Stomach (tissue), 9 donors: Measurements from ENCODE around the gene SLC22A4. TPM values are rescaled to one million over a fixed set of nuclear protein-coding genes. Genes with fewer than 3 reads are reported as not detected.

Experiments used
- DNase-seq, 2 donors: peaks; one replicate each; pipeline versions ENCODE4 v3.0.0 to v3.0.0-alpha.2; 2013 to 2019
- H3K27ac ChIP-seq, 5 donors: fragments of 200-600 bp in 4 of 5; sonication (generic) in 4 of 5; one replicate each; pipeline ENCODE4 v1.5.1; 2013 to 2019; ENCODE audit warnings: mild to moderate bottlenecking in 1 of 5, moderate library complexity in 1 of 5
- H3K27me3 ChIP-seq, 3 donors: fragments of 200-600 bp; sonication (generic); one replicate each; pipeline ENCODE4 v1.5.1; 2017 to 2019; ENCODE audit warnings: mixed run types in 1 of 3
- H3K36me3 ChIP-seq, 4 donors: fragments of 200-600 bp; sonication (generic); 1 replicate in 3 of 4; 2 replicates in 1 of 4; pipeline ENCODE4 v1.5.1; 2016 to 2019
- H3K4me1 ChIP-seq, 4 donors: fragments of 200-600 bp; sonication (generic); one replicate each; pipeline ENCODE4 v1.5.1; 2016 to 2019
- H3K4me3 ChIP-seq, 4 donors: fragments of 200-600 bp; sonication (generic) in 3 of 4; one replicate each; pipeline ENCODE4 v1.5.1; 2016 to 2019; ENCODE audit warnings: mild to moderate bottlenecking in 1 of 4
- H3K9me3 ChIP-seq, 4 donors: fragments of 200-600 bp; sonication (generic); one replicate each; pipeline ENCODE4 v1.5.1; 2016 to 2019
- EP300 ChIP-seq: sonication (generic); formaldehyde crosslinking; IDR thresholded peaks from one replicate; pipeline ENCODE4 v1.6.1; 2017; ENCODE audit warnings: antibody characterized with exemption
- POLR2A ChIP-seq, 4 donors: fragments of 450-650 bp; IDR thresholded peaks; one replicate each; pipeline ENCODE4 v1.6.1; 2016; ENCODE audit warnings: antibody characterized with exemption in 4 of 4, control low read depth in 2 of 4, mild to moderate bottlenecking in 1 of 4, moderate library complexity in 1 of 4
- POLR2AphosphoS5 ChIP-seq, 3 donors: sonication (generic); formaldehyde crosslinking; IDR thresholded peaks; one replicate each; pipeline ENCODE4 v1.6.1; 2016; ENCODE audit warnings: antibody characterized with exemption in 3 of 3
- WGBS, 5 donors: extraction: QIAGEN DNeasy Blood & Tissue Kit in 3 of 5; methylation state at CpG; one replicate each; pipeline versions ENCODE4 v1.1.5 to v1.1.7; 2013 to 2018; 5-methylcytosine and 5-hydroxymethylcytosine counted together
- intact Hi-C: fragments of 100-400 bp; cut with DNase I; formaldehyde crosslinking; loops from one replicate; pipeline ENCODE4 v1.15.1; 2023; ENCODE audit warnings: low total_unique reads
- polyA plus RNA-seq, 3 donors: library from polyadenylated mRNA; stranded (reverse); fragments of 200-250 nt; gene quantifications; one replicate each; pipeline ENCODE4 v1.2.3, GENCODE V29; 2013
- total RNA-seq, 5 donors: library from RNA; depleted of rRNA; stranded (reverse); fragments of >200 nt; gene quantifications; one replicate each; pipeline versions ENCODE4 v1.1.0 to v1.2.3, GENCODE V29; 2014 to 2016
- TF ChIP-seq, protein P1 (sequence below), 7 experiments: fragments of 450-650 bp in 4 of 7; fragments of 200-600 bp in 3 of 7; sonication (generic) in 3 of 7; IDR thresholded peaks; one replicate each; pipeline ENCODE4 v1.5.1; 2016 to 2019; ENCODE audit warnings: antibody characterized with exemption in 7 of 7, control low read depth in 2 of 7, mild to moderate bottlenecking in 1 of 7
- donor health status: healthy with polysubstance abuse.
- donor health status: Bipolar disorder and iron deficiency.
- donor health status: healthy.

Gene SLC22A4
- total and polyA plus RNA-seq, 8 donors = 0.31 to 24.5 (median 0.53) TPM; not detected in 2

GRCh38 chr5:132321109-132321721 is 27.0 kb downstream of the SLC22A4 start:
- H3K9me3 ChIP-seq = no peaks in the 10 kb centered on the region
- DNase-seq = no peak
- H3K4me3 ChIP-seq = no peak overlapping the region
- H3K4me1 ChIP-seq = peaks cover 0 to 31% (median 17%) of the 10 kb centered on the region in 4 donors
- WGBS, 5 donors = 79 to 100% (median 93%) methylated on average over 3 of the region's 3 CpGs
- intact Hi-C loops = no loop called here
- H3K27ac ChIP-seq = no peak overlapping the region
- H3K27me3 ChIP-seq = no peaks in the 10 kb centered on the region
- peaks cover 0 to 16% (median 4%) of the 10 kb centered on the region in 4 donors for H3K36me3 ChIP-seq
- TF ChIP-seq POLR2AphosphoS5 (IDR thresholded peaks at IDR 0.05) = no peak
- TF ChIP-seq EP300 = no peak
- TF ChIP-seq POLR2A (IDR thresholded peaks at IDR 0.05) = no peak
- TF ChIP-seq, protein P1, sequence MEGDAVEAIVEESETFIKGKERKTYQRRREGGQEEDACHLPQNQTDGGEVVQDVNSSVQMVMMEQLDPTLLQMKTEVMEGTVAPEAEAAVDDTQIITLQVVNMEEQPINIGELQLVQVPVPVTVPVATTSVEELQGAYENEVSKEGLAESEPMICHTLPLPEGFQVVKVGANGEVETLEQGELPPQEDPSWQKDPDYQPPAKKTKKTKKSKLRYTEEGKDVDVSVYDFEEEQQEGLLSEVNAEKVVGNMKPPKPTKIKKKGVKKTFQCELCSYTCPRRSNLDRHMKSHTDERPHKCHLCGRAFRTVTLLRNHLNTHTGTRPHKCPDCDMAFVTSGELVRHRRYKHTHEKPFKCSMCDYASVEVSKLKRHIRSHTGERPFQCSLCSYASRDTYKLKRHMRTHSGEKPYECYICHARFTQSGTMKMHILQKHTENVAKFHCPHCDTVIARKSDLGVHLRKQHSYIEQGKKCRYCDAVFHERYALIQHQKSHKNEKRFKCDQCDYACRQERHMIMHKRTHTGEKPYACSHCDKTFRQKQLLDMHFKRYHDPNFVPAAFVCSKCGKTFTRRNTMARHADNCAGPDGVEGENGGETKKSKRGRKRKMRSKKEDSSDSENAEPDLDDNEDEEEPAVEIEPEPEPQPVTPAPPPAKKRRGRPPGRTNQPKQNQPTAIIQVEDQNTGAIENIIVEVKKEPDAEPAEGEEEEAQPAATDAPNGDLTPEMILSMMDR (IDR thresholded peaks at IDR 0.05) = no peak

DNA sequence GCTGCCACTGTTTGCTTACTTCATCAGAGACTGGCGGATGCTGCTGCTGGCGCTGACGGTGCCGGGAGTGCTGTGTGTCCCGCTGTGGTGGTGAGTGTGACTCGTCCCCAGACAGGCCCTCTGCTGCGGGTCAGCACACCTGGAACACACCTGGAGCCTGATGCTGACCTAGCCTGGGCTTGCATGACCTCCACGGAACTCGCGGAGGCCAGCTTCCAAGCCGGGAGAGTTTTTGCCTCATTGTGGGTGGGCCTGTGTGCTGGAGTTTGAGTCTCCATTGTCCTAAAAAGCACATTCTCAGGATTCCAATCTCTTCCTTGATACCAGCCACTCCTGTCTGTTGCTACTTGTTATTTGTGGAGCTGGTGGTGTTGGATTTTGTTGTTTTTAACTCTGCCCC is 28.1 kb downstream of the SLC22A4 start:
- WGBS, 5 donors = 25 to 57% (median 34%) methylated on average over 11 of the region's 11 CpGs
- Histone ChIP-seq H3K9me3 (no peaks in the 10 kb centered on the region), H3K27me3 (no peaks in the 10 kb centered on the region), H3K27ac (peak overlapping the region in 2 of 5 donors; percentile 29 to 43), H3K4me1 (peaks cover 0 to 31% (median 17%) of the 10 kb centered on the region in 4 donors), H3K36me3 (peaks cover 0 to 15% (median 4%) of the 10 kb centered on the region in 4 donors), H3K4me3 (no peak overlapping the region)
- TF ChIP-seq, protein P1 (IDR thresholded peaks at IDR 0.05) = no peak
- TF ChIP-seq POLR2A (IDR thresholded peaks at IDR 0.05) (no peak), EP300 (no peak), POLR2AphosphoS5 (IDR thresholded peaks at IDR 0.05) (no peak)
- intact Hi-C loops = no loop called here
- DNase-seq = no peak

DNA sequence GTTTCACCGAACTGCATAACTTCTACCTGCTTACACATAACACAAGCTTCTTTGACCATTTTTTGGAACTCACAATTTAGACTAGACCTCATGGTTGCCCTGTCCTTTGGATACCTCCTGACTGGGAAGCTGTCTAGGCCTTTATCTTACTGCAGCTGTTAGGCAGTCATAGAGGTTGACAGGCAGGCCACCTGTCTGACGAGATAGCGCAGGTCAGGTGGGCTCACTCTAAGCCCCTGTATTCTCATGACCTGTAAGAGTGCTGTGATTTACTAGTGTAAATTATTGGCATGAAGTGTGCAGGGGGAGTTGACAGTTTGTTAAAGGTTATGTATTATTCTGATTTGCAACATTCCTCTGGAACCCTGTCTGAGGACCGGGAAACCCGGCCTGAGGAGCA is 29.0 kb downstream of the SLC22A4 start:
- DNase-seq = no peak
- Histone ChIP-seq H3K27ac (no peak overlapping the region), H3K4me1 (peaks cover 0 to 31% (median 17%) of the 10 kb centered on the region in 4 donors), H3K9me3 (no peaks in the 10 kb centered on the region), H3K36me3 (peaks cover 0 to 24% (median 9%) of the 10 kb centered on the region in 4 donors), H3K4me3 (no peak overlapping the region), H3K27me3 (no peaks in the 10 kb centered on the region)
- 75 to 89% (median 84%) methylated on average over 5 of the region's 5 CpGs for WGBS, 5 donors
- TF ChIP-seq POLR2AphosphoS5 (IDR thresholded peaks at IDR 0.05) = no peak
- TF ChIP-seq EP300 = no peak
- TF ChIP-seq, protein P1 (IDR thresholded peaks at IDR 0.05) = no peak
- TF ChIP-seq POLR2A (IDR thresholded peaks at IDR 0.05) = no peak
- intact Hi-C loops = no loop called here

GRCh38 chr5:132325691-132326090 is 31.5 kb downstream of the SLC22A4 start:
- Histone ChIP-seq H3K36me3 (peaks cover 0 to 37% (median 26%) of the 10 kb centered on the region in 4 donors), H3K9me3 (no peaks in the 10 kb centered on the region), H3K27ac (no peak overlapping the region), H3K27me3 (no peaks in the 10 kb centered on the region), H3K4me1 (peaks cover 0 to 17% (median 13%) of the 10 kb centered on the region in 4 donors), H3K4me3 (no peak overlapping the region)
- DNase-seq = no peak
- 78 to 96% (median 87%) methylated on average over 4 of the region's 4 CpGs for WGBS, 5 donors
- intact Hi-C loops = no loop called here
- TF ChIP-seq POLR2A (IDR thresholded peaks at IDR 0.05) (no peak), POLR2AphosphoS5 (IDR thresholded peaks at IDR 0.05) (no peak), EP300 (no peak)
- TF ChIP-seq, protein P1 (IDR thresholded peaks at IDR 0.05) = no peak
